Measurements from ENCODE around the gene RFT1.
"Not testable (repeated sequence)": the region's sequence is repeated elsewhere in the genome, so short reads cannot be mapped to it uniquely, and the experiment has no call there.

RFT1 gene

DNA sequence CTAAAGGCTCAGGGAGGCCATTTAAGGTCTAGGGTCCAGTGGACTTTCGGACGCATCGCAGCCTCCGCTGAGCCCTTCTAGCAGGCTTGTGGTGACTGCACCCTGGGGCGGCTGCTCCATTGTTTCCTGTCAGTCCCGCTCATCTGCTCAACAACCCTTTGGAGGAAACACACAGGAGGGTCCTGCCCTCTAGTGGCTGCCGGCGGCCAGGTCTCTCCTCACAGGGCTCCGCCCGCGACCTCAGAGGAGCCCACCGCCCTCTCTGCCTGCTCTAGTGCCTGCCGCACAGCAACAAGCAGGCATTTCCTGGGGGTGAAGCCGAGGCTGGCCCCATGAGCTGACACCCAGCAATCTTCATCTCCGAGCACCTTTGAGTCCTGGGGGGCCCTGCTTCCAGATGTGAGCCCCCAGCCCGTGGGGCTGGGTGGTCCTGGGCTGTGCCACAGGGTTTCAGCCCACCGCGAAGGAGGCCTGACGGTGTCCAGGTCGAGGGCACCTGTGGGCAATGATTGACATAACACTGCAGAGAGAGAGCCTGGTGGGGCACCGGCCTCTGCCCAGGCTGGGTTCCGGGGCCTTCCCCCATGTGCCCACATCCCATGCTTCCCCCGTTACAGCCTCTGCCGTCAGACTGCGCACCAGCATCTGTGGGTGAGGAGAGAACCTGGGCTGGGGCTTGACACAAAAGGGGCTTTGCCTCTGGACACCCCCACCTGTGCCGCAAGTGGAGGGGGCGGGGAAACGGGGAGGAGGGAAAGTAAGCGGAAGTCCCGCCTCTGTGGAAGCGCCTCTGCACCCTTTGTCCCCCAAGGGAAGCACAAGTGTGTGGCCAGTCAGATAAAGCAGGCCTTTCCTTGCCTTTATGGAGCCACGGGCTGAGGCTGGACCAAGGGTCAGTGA lies 57.3 kb downstream of the RFT1 start:
- TF ChIP-seq JUND (IDR thresholded peaks at IDR 0.05; ENCODE audit: low read depth): no peak
- in situ Hi-C loops (cut with HindIII; ENCODE audit: low pct_unique_long_range_greater_than_20kb, low sequenced_read_pairs): no loop called here
- DNase-seq (ENCODE audit: low read depth in 1 of 2, low spot score in 1 of 2): peak; percentile 39 to 79

GRCh38 chr3:53071882-53072431 lies 58.3 kb downstream of the RFT1 start:
- TF ChIP-seq JUND (IDR thresholded peaks at IDR 0.05; ENCODE audit: low read depth): no peak
- no peak for DNase-seq (ENCODE audit: low read depth in 1 of 2, low spot score in 1 of 2)
- in situ Hi-C loops (cut with HindIII; ENCODE audit: low pct_unique_long_range_greater_than_20kb, low sequenced_read_pairs): no loop called here

DNA sequence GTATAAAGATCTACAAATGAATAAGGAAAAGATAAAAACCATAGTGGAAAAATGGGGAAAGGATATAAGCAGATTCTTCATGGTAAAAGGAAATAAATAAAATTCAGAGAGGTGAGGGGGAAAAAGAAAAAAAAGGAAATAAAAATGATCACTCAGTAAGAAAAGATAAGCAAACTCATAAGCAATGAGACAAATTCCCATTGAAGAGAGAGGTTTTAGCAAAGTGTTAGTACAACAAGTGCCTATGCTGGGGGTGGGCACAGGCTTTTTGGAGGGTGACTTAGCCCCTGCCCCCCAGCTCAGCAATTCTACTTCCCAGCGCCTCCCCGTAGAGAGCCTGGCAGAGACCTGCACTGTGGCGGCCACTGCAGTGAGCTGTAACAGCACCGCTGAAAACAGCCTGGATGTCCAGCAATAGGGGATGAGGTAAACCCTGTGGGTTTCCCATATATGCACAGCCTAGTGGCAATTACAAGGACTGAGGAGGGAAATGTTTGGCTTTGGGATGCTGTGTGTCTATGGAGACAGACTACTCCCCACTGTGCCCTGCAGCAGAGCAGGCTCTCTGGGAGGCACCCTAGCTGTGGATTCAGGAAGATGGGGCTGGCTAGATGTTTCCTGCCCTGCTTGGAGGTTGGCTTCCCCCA lies 60.7 kb downstream of the RFT1 start:
- in situ Hi-C loops (cut with HindIII; ENCODE audit: low pct_unique_long_range_greater_than_20kb, low sequenced_read_pairs): no loop called here
- TF ChIP-seq JUND (IDR thresholded peaks at IDR 0.05; ENCODE audit: low read depth): no peak
- no peak for DNase-seq (ENCODE audit: low read depth in 1 of 2, low spot score in 1 of 2)

DNA sequence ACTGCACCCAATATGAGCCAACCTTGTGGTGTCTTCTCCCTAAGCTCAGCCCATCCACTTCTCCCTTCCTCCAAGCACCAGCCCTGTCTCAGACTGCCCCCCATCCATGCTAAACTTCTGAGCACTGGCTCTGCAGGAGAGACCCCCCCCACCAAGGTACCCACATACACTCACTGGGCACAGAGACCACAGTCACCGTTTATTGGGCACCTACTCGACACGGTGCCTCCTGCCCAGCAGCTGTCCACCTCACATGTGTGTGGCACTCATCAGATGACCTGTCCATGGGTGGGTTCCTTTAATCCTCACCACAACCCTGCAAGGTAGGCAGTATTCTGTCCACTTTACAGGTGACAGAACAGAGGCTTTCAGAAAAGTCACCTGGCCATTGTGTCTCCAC lies 62.1 kb downstream of the RFT1 start:
- DNase-seq (ENCODE audit: low read depth in 1 of 2, low spot score in 1 of 2): no peak
- TF ChIP-seq JUND (IDR thresholded peaks at IDR 0.05; ENCODE audit: low read depth): no peak
- in situ Hi-C loops (cut with HindIII; ENCODE audit: low pct_unique_long_range_greater_than_20kb, low sequenced_read_pairs): no loop called here

- DNase-seq (ENCODE audit: low read depth in 1 of 2, low spot score in 1 of 2): no peak
- TF ChIP-seq JUND (IDR thresholded peaks at IDR 0.05; ENCODE audit: low read depth): no peak
- in situ Hi-C loops (cut with HindIII; ENCODE audit: low pct_unique_long_range_greater_than_20kb, low sequenced_read_pairs): no loop called here
These were observed 62.7 kb downstream of the RFT1 start for GRCh38 chr3:53067567-53067966.

- in situ Hi-C loops (cut with HindIII; ENCODE audit: low pct_unique_long_range_greater_than_20kb, low sequenced_read_pairs): no loop called here
- no peak for TF ChIP-seq JUND (IDR thresholded peaks at IDR 0.05; ENCODE audit: low read depth)
- no peak for DNase-seq (ENCODE audit: low read depth in 1 of 2, low spot score in 1 of 2)
These were observed 64.3 kb downstream of the RFT1 start for GRCh38 chr3:53065841-53066480.

DNA sequence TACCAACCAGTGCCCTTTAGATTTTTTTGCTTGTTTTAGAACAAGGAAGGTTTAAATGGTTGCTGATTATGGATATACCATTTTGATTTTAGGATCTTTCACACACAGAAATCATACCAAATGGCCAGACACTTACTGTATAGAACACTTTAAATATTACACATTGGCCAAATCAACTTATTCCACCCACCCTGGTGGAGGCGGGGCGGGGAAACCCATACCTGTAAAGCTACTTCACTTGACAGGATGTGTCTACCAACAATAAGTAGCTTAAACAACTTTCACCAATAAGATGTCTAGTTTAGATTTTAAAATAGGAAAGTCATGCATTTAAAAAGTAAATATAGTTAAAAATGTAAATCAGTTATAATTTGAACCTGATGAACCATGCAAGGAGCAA lies 67.3 kb downstream of the RFT1 start:
- TF ChIP-seq JUND (IDR thresholded peaks at IDR 0.05; ENCODE audit: low read depth): no peak
- no peak for DNase-seq (ENCODE audit: low read depth in 1 of 2, low spot score in 1 of 2)
- in situ Hi-C loops (cut with HindIII; ENCODE audit: low pct_unique_long_range_greater_than_20kb, low sequenced_read_pairs): no loop called here

GRCh38 chr3:53056442-53056841 lies 73.8 kb downstream of the RFT1 start:
- peak in 1 of 2 experiments; percentile 51 for DNase-seq (ENCODE audit: low read depth in 1 of 2, low spot score in 1 of 2)
- in situ Hi-C loops (cut with HindIII; ENCODE audit: low pct_unique_long_range_greater_than_20kb, low sequenced_read_pairs): no loop called here

GRCh38 chr3:53054233-53054632 lies 76.0 kb downstream of the RFT1 start:
- in situ Hi-C loops (cut with HindIII; ENCODE audit: low pct_unique_long_range_greater_than_20kb, low sequenced_read_pairs): not testable (repeated sequence)

More at GRCh38 chr3:53056442-53056841, 73.8 kb downstream of the RFT1 start:
- TF ChIP-seq JUND (IDR thresholded peaks at IDR 0.05; ENCODE audit: low read depth): no peak

GRCh38 chr3:53051929-53052328 lies 78.3 kb downstream of the RFT1 start:
- TF ChIP-seq JUND (IDR thresholded peaks at IDR 0.05; ENCODE audit: low read depth): no peak
- DNase-seq (ENCODE audit: low read depth in 1 of 2, low spot score in 1 of 2): no peak
- in situ Hi-C loops (cut with HindIII; ENCODE audit: low pct_unique_long_range_greater_than_20kb, low sequenced_read_pairs): no loop called here

More at GRCh38 chr3:53054233-53054632, 76.0 kb downstream of the RFT1 start:
- DNase-seq (ENCODE audit: low read depth in 1 of 2, low spot score in 1 of 2): not testable (repeated sequence)

GRCh38 chr3:53049987-53050386 lies 80.2 kb downstream of the RFT1 start:
- in situ Hi-C loops (cut with HindIII; ENCODE audit: low pct_unique_long_range_greater_than_20kb, low sequenced_read_pairs): no loop called here
- TF ChIP-seq JUND (IDR thresholded peaks at IDR 0.05; ENCODE audit: low read depth): no peak
- no peak for DNase-seq (ENCODE audit: low read depth in 1 of 2, low spot score in 1 of 2)
